HG03060 (cell line): ENCODE results near the gene GPC6.
"Not testable (repeated sequence)": the region's sequence is repeated elsewhere in the genome, so short reads cannot be mapped to it uniquely, and the experiment has no call there.

ENCODE experiments used
- ATAC-seq: cut with Tn5 transposase; IDR thresholded peaks from one replicate; pipeline ENCODE4 v1.9.1; 2021; ENCODE audit warnings: low read depth, moderate number of reproducible peaks; ENCODE audit not compliant: unreplicated experiment

Gene GPC6

GRCh38 chr13:93309886-93310523 is 83.4 kb downstream of the GPC6 start:
- no peak for ATAC-seq

- no peak for ATAC-seq
Measured at GRCh38 chr13:93316841-93317240, 90.2 kb downstream of the GPC6 start.

- no peak for ATAC-seq
Measured at GRCh38 chr13:93318534-93319254, 92.1 kb downstream of the GPC6 start.

- no peak for ATAC-seq
Measured at GRCh38 chr13:93320942-93321341, 94.3 kb downstream of the GPC6 start.

GRCh38 chr13:93323880-93324279 is 97.3 kb downstream of the GPC6 start:
- ATAC-seq = not testable (repeated sequence)

GRCh38 chr13:93325303-93326233 is 99.0 kb downstream of the GPC6 start:
- ATAC-seq = no peak

GRCh38 chr13:93326234-93326811 is 99.7 kb downstream of the GPC6 start:
- no peak for ATAC-seq

GRCh38 chr13:93328943-93329342 is 102.3 kb downstream of the GPC6 start:
- ATAC-seq = no peak

- ATAC-seq = no peak
Measured at GRCh38 chr13:93336728-93337127, 110.1 kb downstream of the GPC6 start.

- ATAC-seq = no peak
Measured at GRCh38 chr13:93338030-93338429, 111.4 kb downstream of the GPC6 start.

- no peak for ATAC-seq
Measured at GRCh38 chr13:93338906-93339305, 112.3 kb downstream of the GPC6 start.

- ATAC-seq = no peak
Measured at GRCh38 chr13:93339550-93339949, 112.9 kb downstream of the GPC6 start.

- no peak for ATAC-seq
Measured at GRCh38 chr13:93341517-93341916, 114.9 kb downstream of the GPC6 start.

GRCh38 chr13:93343097-93343496 is 116.5 kb downstream of the GPC6 start:
- ATAC-seq = no peak

- no peak for ATAC-seq
Measured at GRCh38 chr13:93344048-93344705, 117.6 kb downstream of the GPC6 start.

GRCh38 chr13:93345024-93345423 is 118.4 kb downstream of the GPC6 start:
- no peak for ATAC-seq

GRCh38 chr13:93345770-93346169 is 119.2 kb downstream of the GPC6 start:
- no peak for ATAC-seq

- ATAC-seq = no peak
Measured at GRCh38 chr13:93352616-93353015, 126.0 kb downstream of the GPC6 start.

- no peak for ATAC-seq
Measured at GRCh38 chr13:93355094-93355493, 128.5 kb downstream of the GPC6 start.

- no peak for ATAC-seq
Measured at GRCh38 chr13:93356469-93356868, 129.9 kb downstream of the GPC6 start.
